Measurements from ENCODE around the gene TTC13. TPM values are rescaled to one million over a fixed set of nuclear protein-coding genes. Genes with fewer than 3 reads are reported as not detected.

The TTC13 gene
- total RNA-seq, 1 donor from 2014 or later, result 16.7 TPM

DNA sequence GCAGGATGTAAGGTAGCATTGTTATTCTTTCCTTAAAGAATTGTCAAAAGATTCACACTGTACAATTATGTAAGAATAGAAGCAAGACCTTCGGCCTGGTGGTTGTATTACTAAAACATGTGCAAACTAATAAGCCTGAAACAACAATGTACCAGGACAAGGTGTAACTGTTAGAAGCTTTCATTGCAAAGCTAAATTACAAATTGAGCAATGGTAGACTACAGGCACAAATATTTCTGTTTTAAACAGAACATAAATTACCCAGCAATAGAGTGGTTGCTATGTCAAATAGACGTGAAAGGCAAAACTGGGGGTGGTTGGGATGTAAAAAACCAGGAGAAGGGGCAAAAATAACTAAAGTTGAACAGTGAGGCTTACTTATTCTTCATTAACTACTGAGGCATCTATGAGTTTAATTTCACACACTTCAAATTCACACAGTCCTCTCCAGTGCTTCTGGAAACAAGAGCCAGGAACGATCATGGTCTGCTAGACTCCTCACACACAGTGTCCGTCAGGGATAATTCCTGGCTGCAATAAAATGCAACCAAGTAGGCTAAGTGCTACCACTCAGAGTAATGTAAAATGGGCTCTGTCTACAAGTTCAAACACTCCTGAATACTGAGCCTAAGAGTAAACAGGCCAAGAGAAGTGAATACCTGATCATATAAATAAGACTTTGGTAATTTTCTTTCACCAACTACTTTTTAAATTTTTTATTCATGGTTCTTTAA lies 71.0 kb downstream of the TTC13 start:
- DNase-seq, result no peak

- no peak for DNase-seq
Measured at GRCh38 chr1:230906226-230906625, 72.4 kb downstream of the TTC13 start.

- no peak for DNase-seq
Measured at GRCh38 chr1:230905733-230906132, 72.9 kb downstream of the TTC13 start.

DNA sequence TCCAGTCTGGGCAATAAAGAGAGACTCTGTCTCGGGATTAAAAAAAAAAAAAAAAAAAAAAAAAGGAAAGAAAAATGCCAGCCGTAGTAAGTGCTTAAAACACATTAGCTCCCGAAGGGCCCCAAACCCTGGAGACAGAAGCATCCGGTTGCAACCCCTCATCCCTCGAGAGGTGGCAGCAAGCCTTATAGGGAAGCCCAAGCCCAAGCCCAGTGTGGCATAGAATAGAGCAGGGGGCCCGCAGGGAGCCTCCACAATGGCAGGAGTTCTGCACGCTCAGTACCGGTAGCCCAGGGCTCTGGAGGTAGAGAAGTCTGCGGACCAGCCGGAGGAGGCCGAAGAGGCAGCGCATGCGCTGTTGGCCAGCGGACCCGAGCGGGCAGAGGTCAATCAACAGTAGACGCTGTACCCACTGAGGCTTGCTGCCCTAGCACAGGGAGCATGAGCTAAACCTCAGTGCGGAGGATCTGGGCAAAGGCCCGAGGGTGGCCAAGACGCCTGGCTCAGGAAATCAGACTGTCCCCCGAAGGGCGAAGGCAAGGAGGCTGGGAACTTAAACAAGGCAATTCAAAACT lies 76.2 kb downstream of the TTC13 start:
- no peak for DNase-seq

DNA sequence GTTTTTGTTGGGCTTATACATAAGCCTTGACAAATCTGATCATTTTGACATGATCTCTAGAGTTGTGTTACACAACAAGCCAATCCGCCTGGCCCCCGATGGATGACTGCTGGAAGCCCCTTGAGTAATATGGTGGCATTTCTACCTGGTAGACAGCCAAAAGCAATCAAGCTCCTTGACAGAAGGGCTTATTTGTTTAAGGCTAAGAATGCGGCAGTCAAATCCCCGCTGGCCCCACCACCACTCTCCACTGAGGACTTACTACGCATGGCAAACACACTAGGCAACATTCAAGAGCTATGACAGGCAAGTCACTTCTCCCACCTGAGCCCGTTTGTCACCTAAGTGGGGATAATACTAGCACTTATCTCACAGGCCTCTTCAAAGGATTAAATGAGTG lies 77.0 kb downstream of the TTC13 start:
- no peak for DNase-seq

- DNase-seq, result no peak
Measured at GRCh38 chr1:230900984-230901383, 77.7 kb downstream of the TTC13 start.

DNA sequence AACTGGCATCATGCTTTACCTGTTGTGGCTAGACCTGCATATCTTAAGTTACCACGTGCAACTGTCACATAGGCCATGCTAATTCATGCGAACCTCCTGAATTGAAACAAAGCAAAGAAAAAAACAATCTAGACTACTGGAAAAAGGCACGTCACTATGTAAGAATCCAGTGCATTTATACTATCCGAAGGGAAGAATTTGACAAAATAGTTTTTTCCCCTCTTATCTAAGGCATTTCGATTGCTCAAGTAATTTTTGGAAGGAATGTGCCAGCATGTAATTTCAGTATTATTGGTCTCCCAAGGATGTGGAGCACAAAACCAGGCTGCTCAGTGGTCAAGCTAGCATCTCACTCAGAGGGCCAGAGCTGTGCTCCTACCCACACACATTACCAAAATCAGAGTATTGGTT lies 78.8 kb downstream of the TTC13 start:
- no peak for DNase-seq

- no peak for DNase-seq
Measured at GRCh38 chr1:230898748-230899147, 79.9 kb downstream of the TTC13 start.

GRCh38 chr1:230898144-230898543 lies 80.5 kb downstream of the TTC13 start:
- no peak for DNase-seq

- peak; percentile 20 for DNase-seq
Measured at GRCh38 chr1:230896779-230897178, 81.9 kb downstream of the TTC13 start.

DNA sequence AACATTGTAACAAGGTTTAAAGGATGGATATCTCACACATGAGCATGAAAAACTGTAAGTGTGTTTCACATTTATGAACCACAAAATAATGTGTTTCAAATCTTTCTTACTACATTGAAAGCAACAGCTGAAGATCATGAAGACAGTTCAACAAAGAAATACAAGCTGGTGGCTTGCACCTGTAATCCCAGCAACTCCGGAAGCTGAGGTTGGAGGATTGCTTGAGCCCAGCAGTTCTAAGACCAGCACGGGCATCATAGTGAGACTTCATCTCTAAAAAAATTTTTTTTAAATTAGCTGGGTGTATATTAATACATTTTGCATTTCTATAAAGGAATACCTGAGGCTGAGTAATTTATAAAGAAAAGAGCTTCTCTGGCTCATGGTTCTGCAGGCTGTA lies 83.2 kb downstream of the TTC13 start:
- no peak for DNase-seq

DNA sequence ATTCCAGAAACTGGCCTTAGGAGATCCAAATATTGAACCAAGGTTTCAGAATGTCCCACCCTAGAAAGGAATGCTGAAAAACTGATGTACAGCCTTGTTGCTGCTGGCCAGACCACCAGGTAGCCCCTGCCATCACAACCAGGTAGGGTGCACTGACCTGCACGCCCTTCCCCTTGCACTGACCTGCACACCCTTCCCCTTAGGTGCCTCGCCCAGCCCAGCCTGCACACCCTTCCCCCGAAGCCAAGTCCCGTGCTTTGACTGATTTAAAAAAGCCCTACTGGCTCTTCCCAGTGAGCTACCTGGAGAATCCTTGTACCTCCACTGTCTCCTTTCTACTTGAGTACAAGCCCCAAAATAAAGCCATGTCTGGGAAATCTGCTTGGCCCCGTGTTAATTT lies 84.0 kb downstream of the TTC13 start:
- DNase-seq, result no peak

GRCh38 chr1:230894032-230894431 lies 84.6 kb downstream of the TTC13 start:
- no peak for DNase-seq

DNA sequence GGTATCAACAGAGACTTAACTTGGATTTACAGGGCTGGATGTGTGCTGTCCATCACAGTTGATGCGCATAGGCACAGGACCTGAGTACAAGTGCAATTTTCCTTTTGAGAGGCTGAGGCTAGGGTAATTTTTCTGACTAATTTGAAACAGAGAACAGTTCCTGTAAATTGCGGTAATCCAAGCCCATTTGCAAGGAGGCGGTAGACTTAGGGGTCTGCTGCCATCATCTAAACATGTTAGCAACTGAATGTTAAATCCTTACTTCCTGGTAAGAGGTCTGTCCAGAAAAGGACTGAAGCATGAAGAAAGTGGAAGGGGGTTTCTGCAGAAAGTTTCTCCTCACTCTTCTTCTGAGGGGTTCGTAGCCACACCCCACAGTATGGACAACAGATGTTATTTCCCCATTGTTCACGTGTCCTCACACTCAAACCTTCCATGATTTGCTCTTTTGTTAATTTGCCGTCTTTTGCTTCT lies 86.6 kb downstream of the TTC13 start:
- DNase-seq, result peak; percentile 72

GRCh38 chr1:230891413-230891812 lies 87.2 kb downstream of the TTC13 start:
- no peak for DNase-seq

GRCh38 chr1:230884646-230885045 lies 94.0 kb downstream of the TTC13 start:
- DNase-seq, result no peak

DNA sequence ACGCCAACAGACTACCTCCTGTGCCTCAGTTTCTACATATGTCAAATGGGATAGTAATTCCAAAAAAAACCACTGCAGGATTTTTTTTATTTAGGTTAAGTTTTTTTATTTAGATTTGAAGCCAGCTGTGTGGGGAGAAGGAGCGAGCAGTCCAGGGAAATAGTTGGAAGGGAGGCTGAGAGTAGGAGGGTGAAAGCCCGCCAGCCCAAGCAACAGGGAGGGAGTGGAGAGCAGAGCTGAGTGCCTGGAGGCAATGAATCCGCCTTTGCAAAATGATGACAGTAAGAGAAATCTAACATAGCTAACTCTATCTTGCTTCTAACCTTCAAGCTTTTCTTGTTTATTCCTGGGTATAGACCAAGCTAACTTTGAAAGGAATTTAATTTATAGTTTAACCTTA lies 94.7 kb downstream of the TTC13 start:
- DNase-seq, result peak; percentile 45

GRCh38 chr1:230879778-230880177 lies 98.9 kb downstream of the TTC13 start:
- no peak for DNase-seq

- peak; percentile 95 for DNase-seq
Measured at GRCh38 chr1:230878591-230878990, 100.1 kb downstream of the TTC13 start.

- no peak for DNase-seq
Measured at GRCh38 chr1:230877924-230878590, 100.6 kb downstream of the TTC13 start.

GRCh38 chr1:230877146-230877923 lies 101.3 kb downstream of the TTC13 start:
- no peak for DNase-seq

DNA sequence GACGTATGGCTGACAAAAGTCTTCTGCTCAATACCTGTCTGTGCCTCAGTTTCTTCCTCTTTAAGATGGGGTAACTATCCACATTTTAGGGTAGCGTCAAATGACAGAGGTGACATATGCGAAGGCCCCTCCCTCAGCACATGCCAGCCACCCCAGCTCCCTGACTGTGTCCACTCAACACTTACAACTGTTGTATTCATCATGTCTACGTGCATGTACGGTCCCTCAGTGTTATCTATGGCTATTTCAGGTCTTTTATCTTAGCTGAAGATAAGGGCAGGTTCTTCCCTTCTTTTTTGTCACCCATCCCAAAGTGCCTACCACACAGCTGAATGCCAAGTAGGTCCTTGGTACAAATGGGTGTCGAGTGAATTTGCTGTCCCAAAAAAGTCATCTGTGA lies 102.0 kb downstream of the TTC13 start:
- no peak for DNase-seq

DNA sequence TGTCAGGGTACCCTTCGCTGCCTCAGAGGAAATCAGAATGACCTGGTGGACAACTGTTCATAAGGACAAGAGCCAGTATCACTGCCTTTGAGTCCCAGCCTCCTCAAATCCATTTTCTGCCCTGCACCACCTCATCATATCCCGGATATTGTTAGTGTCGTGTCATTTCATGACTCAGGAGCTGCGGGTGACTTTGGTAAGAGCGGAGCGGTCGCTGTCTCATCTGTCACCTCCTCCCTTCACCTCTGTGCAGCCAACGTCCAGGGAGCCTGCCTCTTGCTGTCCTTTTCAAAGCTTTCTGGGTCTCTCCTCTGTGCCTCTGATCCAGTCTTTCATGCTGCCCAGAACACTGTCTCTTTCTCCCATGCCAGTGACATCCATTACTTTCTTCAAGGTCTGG lies 103.3 kb downstream of the TTC13 start:
- no peak for DNase-seq
